Glutamatergic neuron (in vitro differentiated cells): ENCODE data around the gene RBSN. TPM values are rescaled to one million over a fixed set of nuclear protein-coding genes. Genes with fewer than 3 reads are reported as not detected.
"Not testable (repeated sequence)": the region's sequence is repeated elsewhere in the genome, so short reads cannot be mapped to it uniquely, and the experiment has no call there.

Source experiments
- DNase-seq: peaks from one replicate; pipeline ENCODE4 v3.0.0; 2022
- H3K27ac Mint-ChIP-seq: one replicate; pipeline ENCODE4 v1.8.0; 2020; ENCODE audit warnings: mild to moderate bottlenecking, mixed read lengths, inconsistent platforms; ENCODE audit not compliant: unreplicated experiment
- H3K27me3 Mint-ChIP-seq: one replicate; pipeline ENCODE4 v1.8.0; 2020; ENCODE audit warnings: mild to moderate bottlenecking, moderate library complexity, mixed read lengths, inconsistent platforms; ENCODE audit not compliant: unreplicated experiment
- H3K36me3 Mint-ChIP-seq: one replicate; pipeline ENCODE4 v1.8.0; 2020; ENCODE audit warnings: mild to moderate bottlenecking, mixed read lengths, inconsistent platforms; ENCODE audit not compliant: unreplicated experiment
- H3K4me1 Mint-ChIP-seq: one replicate; pipeline ENCODE4 v1.8.0; 2020; ENCODE audit warnings: mild to moderate bottlenecking, low read depth, mixed read lengths, inconsistent platforms; ENCODE audit not compliant: unreplicated experiment
- H3K4me3 Mint-ChIP-seq: one replicate; pipeline ENCODE4 v1.8.0; 2020; ENCODE audit warnings: mild to moderate bottlenecking, mixed read lengths, inconsistent platforms; ENCODE audit not compliant: unreplicated experiment
- H3K9me3 Mint-ChIP-seq: one replicate; pipeline ENCODE4 v1.8.0; 2020; ENCODE audit warnings: mild to moderate bottlenecking, moderate library complexity, mixed read lengths, inconsistent platforms; ENCODE audit not compliant: unreplicated experiment
- CTCF ChIP-seq: fragments of 200-600 bp; sonication (generic); IDR thresholded peaks from one replicate; pipeline ENCODE4 v1.5.0; 2021; ENCODE audit not compliant: partially characterized antibody, unreplicated experiment
- long read RNA-seq: library from polyadenylated mRNA; unstranded; transcript quantifications from one replicate; pipeline ENCODE4 v2.0.0, GENCODE V29; 2020; ENCODE audit not compliant: unreplicated experiment
- total RNA-seq: library from RNA; stranded (reverse); fragmentation: NEBNext Ultra II Directional; extraction: Animal tissue kit (Norgen Biotek cat#: 25700); gene quantifications from one replicate; pipeline ENCODE4 v1.2.1, GENCODE V29; 2021; ENCODE audit not compliant: unreplicated experiment

Gene RBSN
- 29.4 TPM for total RNA-seq
- long read RNA-seq, partial matches to known transcripts: 11 of 20 reads
- long read RNA-seq, other reads (novel, unspliced or antisense): 5 of 20 reads

GRCh38 chr3:15098503-15099363, at the start of gene RBSN:
Gene RBSN, minus strand, starts transcription at chr3:15099148. Its CDS starts 3,028 bp downstream, at chr3:15096120.
- peaks cover 8% of the 10 kb centered on the region for H3K4me1 Mint-ChIP-seq
- no peak for TF ChIP-seq CTCF
- H3K27me3 Mint-ChIP-seq: peaks cover 1% of the 10 kb centered on the region
- no peaks in the 10 kb centered on the region for H3K36me3 Mint-ChIP-seq
- H3K27ac Mint-ChIP-seq: peak within 1 kb of the TSS; percentile 87
- peak within 1 kb of the TSS; percentile 100 for H3K4me3 Mint-ChIP-seq
- H3K9me3 Mint-ChIP-seq: no peaks in the 10 kb centered on the region
- DNase-seq: peak; percentile 97

DNA sequence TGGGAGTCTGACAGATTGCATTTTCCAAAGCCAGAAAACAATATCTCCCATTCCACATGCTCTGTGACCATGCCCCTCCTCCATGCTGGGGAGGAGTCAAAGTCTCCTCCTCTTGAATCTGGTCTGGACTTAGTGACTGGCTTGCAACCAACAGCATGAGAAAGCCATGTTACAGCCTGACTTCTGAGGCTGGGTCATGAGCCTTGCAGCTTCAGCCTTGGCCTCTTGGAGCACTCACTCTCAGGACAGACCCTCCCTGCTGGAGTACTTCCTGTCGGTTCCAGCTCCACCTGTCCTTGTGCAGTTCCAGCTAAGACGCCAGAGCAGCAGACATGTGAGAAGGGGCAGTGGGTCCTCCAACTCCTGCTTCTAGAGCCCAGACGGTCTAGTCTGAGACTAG, 49.7 kb upstream of the RBSN start:
- H3K27me3 Mint-ChIP-seq: no peaks in the 10 kb centered on the region
- H3K4me1 Mint-ChIP-seq: peaks cover 13% of the 10 kb centered on the region
- no peak for TF ChIP-seq CTCF
- H3K4me3 Mint-ChIP-seq: no peak overlapping the region
- no peaks in the 10 kb centered on the region for H3K9me3 Mint-ChIP-seq
- DNase-seq: peak; percentile 16
- H3K36me3 Mint-ChIP-seq: no peaks in the 10 kb centered on the region
- no peak overlapping the region for H3K27ac Mint-ChIP-seq

DNA sequence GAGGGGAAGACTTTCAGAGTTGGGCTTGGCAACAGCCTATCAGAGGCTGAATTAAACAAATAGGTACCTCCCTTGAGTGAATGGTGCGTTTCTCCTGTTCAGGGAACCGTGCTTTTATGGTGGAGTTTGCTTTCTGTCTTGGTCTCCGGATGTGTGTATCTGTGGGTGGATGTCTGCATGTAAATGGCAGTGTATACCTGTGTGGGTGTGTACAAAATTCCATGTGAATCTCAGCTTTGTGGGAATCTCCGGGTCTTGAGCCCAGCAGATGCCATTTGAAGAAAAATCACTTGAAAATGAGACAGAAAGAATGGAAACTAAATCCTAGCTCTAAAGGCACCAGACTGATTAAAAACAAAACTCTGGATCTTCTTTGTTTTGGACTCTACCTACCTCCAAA, 37.9 kb upstream of the RBSN start:
- not testable (repeated sequence) for H3K9me3 Mint-ChIP-seq, DNase-seq, H3K4me3 Mint-ChIP-seq, H3K27ac Mint-ChIP-seq, H3K27me3 Mint-ChIP-seq, H3K36me3 Mint-ChIP-seq, H3K4me1 Mint-ChIP-seq

DNA sequence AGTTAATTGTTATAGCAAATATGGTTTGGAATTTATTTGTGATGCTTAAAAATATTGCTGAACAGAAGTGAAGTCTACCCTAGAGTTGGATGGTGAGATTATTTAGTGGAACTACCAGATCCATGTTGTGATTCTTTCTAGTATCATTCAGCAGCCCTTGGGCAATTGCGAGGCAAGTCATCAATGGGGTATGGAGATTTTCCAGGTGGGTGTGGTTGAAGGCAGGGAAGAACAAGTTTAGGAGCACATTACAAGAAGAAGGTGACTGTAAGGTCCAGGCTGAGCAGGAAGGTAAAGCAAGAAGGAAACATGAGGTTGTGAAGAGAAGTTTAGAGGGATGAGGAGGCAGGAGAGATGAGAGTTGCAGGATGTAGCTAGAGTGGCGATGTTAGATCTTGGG, 36.0 kb upstream of the RBSN start:
- not testable (repeated sequence) for H3K27ac Mint-ChIP-seq, H3K36me3 Mint-ChIP-seq, H3K4me1 Mint-ChIP-seq, H3K4me3 Mint-ChIP-seq, DNase-seq, H3K9me3 Mint-ChIP-seq, H3K27me3 Mint-ChIP-seq

- H3K36me3 Mint-ChIP-seq, H3K27me3 Mint-ChIP-seq, H3K4me1 Mint-ChIP-seq: not testable (repeated sequence)
Observed at GRCh38 chr3:15128403-15128802, 29.5 kb upstream of the RBSN start.

DNA sequence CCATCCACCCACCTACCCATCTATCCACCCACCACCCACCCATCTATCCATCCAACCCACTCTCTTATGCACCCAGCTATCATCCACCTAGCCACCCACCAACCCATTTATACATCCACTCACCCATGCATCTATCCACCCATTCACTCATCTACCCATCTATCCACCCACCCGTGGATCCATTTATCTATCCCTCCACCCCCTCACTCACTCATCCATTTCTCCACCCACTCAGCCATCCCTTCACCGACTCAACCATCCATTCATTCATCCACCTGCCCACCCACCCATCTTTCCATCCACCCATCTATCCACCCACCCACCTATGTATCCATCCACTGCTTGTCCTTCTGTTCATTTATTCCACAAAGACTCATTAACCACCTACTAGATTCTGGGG, 28.0 kb upstream of the RBSN start:
- not testable (repeated sequence) for DNase-seq, H3K27me3 Mint-ChIP-seq, H3K4me1 Mint-ChIP-seq, H3K36me3 Mint-ChIP-seq, H3K4me3 Mint-ChIP-seq, H3K27ac Mint-ChIP-seq, H3K9me3 Mint-ChIP-seq

More at GRCh38 chr3:15128403-15128802, 29.5 kb upstream of the RBSN start:
- not testable (repeated sequence) for H3K27ac Mint-ChIP-seq, H3K9me3 Mint-ChIP-seq, DNase-seq, H3K4me3 Mint-ChIP-seq

GRCh38 chr3:15122398-15122797, 23.4 kb upstream of the RBSN start:
- peaks cover 2% of the 10 kb centered on the region for H3K9me3 Mint-ChIP-seq
- DNase-seq: no peak
- no peak overlapping the region for H3K4me3 Mint-ChIP-seq
- H3K36me3 Mint-ChIP-seq: no peaks in the 10 kb centered on the region
- TF ChIP-seq CTCF: no peak
- no peaks in the 10 kb centered on the region for H3K27me3 Mint-ChIP-seq
- no peaks in the 10 kb centered on the region for H3K4me1 Mint-ChIP-seq
- no peak overlapping the region for H3K27ac Mint-ChIP-seq
